ENCODE data around the gene EXOSC2. TPM values are rescaled to one million over a fixed set of nuclear protein-coding genes. Genes with fewer than 3 reads are reported as not detected.

Gene EXOSC2
- total RNA-seq, 1 experiment from 2014 or later, result 71.5 TPM

GRCh38 chr9:130666393-130667119 is 27.0 kb upstream of the EXOSC2 start:
- no peak overlapping the region for H3K9ac ChIP-seq (ENCODE audit: low read length)
- BruUV-seq (replicated peaks), result no TSS peak
- no peak for ATAC-seq
- no peak overlapping the region for H3K27ac ChIP-seq (ENCODE audit: low read depth, low read length)
- DNase-seq (ENCODE audit: low read depth, low spot score), result no peak
- no peaks in the 10 kb centered on the region for H3K27me3 ChIP-seq (ENCODE audit: insufficient read depth, low read length)
- ChIA-PET CTCF (no interaction called here), POLR2A (no interaction called here), RAD21 (ENCODE audit: low non-redundant PET in 1 of 2, low total read pairs in 2 of 2, uncharacterized antibody in 2 of 2, unreplicated experiment in 2 of 2) (no interaction called here)
- no peaks in the 10 kb centered on the region for H3K9me2 ChIP-seq (ENCODE audit: insufficient read depth)
- no peak overlapping the region for H2AFZ ChIP-seq (ENCODE audit: low read depth, low read length, poor library complexity, severe bottlenecking)
- peaks cover 0 to 8% of the 10 kb centered on the region in 2 experiments; a peak in 2 of 4 replicates for H3K4me1 ChIP-seq (ENCODE audit: control insufficient read depth in 1 of 2, insufficient read depth in 2 of 2, low read length in 2 of 2)
- intact Hi-C loops (cut with micrococcal nuclease), result no loop called here
- H3K36me3 ChIP-seq (ENCODE audit: control insufficient read depth in 1 of 2, insufficient read depth in 2 of 2, low read length in 2 of 2), result no peaks in the 10 kb centered on the region
- no peak overlapping the region for H3K4me2 ChIP-seq (ENCODE audit: low read length)
- no peaks in the 10 kb centered on the region for H3K79me2 ChIP-seq (ENCODE audit: insufficient read depth, low read length)
- no peak overlapping the region for H3K4me3 ChIP-seq (replicated peaks in 1 of 2; ENCODE audit: low read depth in 1 of 2, low read length in 2 of 2)
- TF ChIP-seq CTCF (IDR thresholded peaks at IDR 0.05 in 2 of 3, conservative IDR thresholded peaks at IDR 0.05 in 1 of 3; ENCODE audit: borderline replicate concordance in 1 of 3, insufficient read depth in 1 of 3, low read depth in 2 of 3, low read length in 2 of 3), result no peak
- TF ChIP-seq POLR2AphosphoS5 (IDR thresholded peaks at IDR 0.05; ENCODE audit: low read depth, low read length), result no peak
- TF ChIP-seq EZH2phosphoT487 (IDR thresholded peaks at IDR 0.05; ENCODE audit: borderline replicate concordance), result no peak
- TF ChIP-seq SIN3A (IDR thresholded peaks at IDR 0.05; ENCODE audit: low read depth), result no peak
- TF ChIP-seq TCF7L2 (IDR thresholded peaks at IDR 0.05; ENCODE audit: borderline replicate concordance, extremely low read depth, insufficient read depth, insufficient read length), result no peak
- no peak for TF ChIP-seq YY1 (IDR thresholded peaks at IDR 0.05; ENCODE audit: extremely low read depth, insufficient replicate concordance, low read depth, low read length)
- TF ChIP-seq ZFX (IDR thresholded peaks at IDR 0.05), result no peak
- TF ChIP-seq EGR1 (IDR thresholded peaks at IDR 0.05; ENCODE audit: low read depth), result no peak
- TF ChIP-seq CBX3 (IDR thresholded peaks at IDR 0.05; ENCODE audit: low read depth), result no peak
- H4K20me1 ChIP-seq (ENCODE audit: insufficient read depth), result no peaks in the 10 kb centered on the region
- no peaks in the 10 kb centered on the region for H3K9me3 ChIP-seq (ENCODE audit: control insufficient read depth in 1 of 2, insufficient read depth in 1 of 2, low read depth in 1 of 2, low read length in 2 of 2)
